ENCODE results near the gene SLC51A. TPM values are rescaled to one million over a fixed set of nuclear protein-coding genes. Genes with fewer than 3 reads are reported as not detected.

The SLC51A gene
- total and polyA plus RNA-seq, 9 of the 15 experiments (the other 6 are each of a cell fraction or from before 2014, with no cell fraction given) = 0.35 to 0.38 TPM; not detected in 7

DNA sequence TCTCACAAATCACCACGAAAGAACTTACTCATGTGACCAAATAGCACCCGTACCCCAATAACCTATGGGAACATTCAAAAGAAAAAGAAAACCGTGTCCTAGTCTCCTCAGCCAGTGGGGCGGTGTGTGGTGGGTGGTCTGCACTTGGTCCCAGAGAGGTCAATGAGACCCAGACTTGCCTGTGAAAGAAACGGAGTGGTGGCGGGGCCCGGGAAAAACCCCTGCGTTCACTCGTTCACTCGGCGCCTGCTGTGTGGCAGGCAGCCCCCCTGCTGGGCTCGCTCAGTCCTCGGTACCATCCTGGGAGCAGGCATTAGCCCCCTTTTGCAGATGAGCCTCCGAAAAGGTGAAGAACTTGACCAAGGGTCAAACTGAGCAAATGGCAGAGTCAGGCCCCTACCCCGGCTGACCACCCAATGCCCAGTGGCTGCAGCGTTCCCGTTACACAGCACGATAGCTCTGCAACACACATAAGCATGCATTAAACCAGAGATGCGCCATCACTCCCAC, 41.2 kb upstream of the SLC51A start (continued):
- TF ChIP-seq, protein P1, sequence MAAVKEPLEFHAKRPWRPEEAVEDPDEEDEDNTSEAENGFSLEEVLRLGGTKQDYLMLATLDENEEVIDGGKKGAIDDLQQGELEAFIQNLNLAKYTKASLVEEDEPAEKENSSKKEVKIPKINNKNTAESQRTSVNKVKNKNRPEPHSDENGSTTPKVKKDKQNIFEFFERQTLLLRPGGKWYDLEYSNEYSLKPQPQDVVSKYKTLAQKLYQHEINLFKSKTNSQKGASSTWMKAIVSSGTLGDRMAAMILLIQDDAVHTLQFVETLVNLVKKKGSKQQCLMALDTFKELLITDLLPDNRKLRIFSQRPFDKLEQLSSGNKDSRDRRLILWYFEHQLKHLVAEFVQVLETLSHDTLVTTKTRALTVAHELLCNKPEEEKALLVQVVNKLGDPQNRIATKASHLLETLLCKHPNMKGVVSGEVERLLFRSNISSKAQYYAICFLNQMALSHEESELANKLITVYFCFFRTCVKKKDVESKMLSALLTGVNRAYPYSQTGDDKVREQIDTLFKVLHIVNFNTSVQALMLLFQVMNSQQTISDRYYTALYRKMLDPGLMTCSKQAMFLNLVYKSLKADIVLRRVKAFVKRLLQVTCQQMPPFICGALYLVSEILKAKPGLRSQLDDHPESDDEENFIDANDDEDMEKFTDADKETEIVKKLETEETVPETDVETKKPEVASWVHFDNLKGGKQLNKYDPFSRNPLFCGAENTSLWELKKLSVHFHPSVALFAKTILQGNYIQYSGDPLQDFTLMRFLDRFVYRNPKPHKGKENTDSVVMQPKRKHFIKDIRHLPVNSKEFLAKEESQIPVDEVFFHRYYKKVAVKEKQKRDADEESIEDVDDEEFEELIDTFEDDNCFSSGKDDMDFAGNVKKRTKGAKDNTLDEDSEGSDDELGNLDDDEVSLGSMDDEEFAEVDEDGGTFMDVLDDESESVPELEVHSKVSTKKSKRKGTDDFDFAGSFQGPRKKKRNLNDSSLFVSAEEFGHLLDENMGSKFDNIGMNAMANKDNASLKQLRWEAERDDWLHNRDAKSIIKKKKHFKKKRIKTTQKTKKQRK (IDR thresholded peaks at IDR 0.05; ENCODE audit: borderline replicate concordance, low read depth, low read length) = no peak
- TF ChIP-seq, protein P2, sequence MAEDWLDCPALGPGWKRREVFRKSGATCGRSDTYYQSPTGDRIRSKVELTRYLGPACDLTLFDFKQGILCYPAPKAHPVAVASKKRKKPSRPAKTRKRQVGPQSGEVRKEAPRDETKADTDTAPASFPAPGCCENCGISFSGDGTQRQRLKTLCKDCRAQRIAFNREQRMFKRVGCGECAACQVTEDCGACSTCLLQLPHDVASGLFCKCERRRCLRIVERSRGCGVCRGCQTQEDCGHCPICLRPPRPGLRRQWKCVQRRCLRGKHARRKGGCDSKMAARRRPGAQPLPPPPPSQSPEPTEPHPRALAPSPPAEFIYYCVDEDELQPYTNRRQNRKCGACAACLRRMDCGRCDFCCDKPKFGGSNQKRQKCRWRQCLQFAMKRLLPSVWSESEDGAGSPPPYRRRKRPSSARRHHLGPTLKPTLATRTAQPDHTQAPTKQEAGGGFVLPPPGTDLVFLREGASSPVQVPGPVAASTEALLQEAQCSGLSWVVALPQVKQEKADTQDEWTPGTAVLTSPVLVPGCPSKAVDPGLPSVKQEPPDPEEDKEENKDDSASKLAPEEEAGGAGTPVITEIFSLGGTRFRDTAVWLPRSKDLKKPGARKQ (CRISPR knock-in tag; IDR thresholded peaks at IDR 0.05) = no peak
- TF ChIP-seq, protein P3, sequence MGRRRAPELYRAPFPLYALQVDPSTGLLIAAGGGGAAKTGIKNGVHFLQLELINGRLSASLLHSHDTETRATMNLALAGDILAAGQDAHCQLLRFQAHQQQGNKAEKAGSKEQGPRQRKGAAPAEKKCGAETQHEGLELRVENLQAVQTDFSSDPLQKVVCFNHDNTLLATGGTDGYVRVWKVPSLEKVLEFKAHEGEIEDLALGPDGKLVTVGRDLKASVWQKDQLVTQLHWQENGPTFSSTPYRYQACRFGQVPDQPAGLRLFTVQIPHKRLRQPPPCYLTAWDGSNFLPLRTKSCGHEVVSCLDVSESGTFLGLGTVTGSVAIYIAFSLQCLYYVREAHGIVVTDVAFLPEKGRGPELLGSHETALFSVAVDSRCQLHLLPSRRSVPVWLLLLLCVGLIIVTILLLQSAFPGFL (CRISPR knock-in tag; IDR thresholded peaks at IDR 0.05) = no peak
- TF ChIP-seq GTF2F1 (IDR thresholded peaks at IDR 0.05; ENCODE audit: low read depth, low read length) = no peak
- no peak for TF ChIP-seq EP300 (IDR thresholded peaks at IDR 0.05; ENCODE audit: low read length)
- no peak for TF ChIP-seq ZBTB7A (IDR thresholded peaks at IDR 0.05; ENCODE audit: borderline replicate concordance, control insufficient read depth, low read depth, low read length)
- TF ChIP-seq, protein P4, sequence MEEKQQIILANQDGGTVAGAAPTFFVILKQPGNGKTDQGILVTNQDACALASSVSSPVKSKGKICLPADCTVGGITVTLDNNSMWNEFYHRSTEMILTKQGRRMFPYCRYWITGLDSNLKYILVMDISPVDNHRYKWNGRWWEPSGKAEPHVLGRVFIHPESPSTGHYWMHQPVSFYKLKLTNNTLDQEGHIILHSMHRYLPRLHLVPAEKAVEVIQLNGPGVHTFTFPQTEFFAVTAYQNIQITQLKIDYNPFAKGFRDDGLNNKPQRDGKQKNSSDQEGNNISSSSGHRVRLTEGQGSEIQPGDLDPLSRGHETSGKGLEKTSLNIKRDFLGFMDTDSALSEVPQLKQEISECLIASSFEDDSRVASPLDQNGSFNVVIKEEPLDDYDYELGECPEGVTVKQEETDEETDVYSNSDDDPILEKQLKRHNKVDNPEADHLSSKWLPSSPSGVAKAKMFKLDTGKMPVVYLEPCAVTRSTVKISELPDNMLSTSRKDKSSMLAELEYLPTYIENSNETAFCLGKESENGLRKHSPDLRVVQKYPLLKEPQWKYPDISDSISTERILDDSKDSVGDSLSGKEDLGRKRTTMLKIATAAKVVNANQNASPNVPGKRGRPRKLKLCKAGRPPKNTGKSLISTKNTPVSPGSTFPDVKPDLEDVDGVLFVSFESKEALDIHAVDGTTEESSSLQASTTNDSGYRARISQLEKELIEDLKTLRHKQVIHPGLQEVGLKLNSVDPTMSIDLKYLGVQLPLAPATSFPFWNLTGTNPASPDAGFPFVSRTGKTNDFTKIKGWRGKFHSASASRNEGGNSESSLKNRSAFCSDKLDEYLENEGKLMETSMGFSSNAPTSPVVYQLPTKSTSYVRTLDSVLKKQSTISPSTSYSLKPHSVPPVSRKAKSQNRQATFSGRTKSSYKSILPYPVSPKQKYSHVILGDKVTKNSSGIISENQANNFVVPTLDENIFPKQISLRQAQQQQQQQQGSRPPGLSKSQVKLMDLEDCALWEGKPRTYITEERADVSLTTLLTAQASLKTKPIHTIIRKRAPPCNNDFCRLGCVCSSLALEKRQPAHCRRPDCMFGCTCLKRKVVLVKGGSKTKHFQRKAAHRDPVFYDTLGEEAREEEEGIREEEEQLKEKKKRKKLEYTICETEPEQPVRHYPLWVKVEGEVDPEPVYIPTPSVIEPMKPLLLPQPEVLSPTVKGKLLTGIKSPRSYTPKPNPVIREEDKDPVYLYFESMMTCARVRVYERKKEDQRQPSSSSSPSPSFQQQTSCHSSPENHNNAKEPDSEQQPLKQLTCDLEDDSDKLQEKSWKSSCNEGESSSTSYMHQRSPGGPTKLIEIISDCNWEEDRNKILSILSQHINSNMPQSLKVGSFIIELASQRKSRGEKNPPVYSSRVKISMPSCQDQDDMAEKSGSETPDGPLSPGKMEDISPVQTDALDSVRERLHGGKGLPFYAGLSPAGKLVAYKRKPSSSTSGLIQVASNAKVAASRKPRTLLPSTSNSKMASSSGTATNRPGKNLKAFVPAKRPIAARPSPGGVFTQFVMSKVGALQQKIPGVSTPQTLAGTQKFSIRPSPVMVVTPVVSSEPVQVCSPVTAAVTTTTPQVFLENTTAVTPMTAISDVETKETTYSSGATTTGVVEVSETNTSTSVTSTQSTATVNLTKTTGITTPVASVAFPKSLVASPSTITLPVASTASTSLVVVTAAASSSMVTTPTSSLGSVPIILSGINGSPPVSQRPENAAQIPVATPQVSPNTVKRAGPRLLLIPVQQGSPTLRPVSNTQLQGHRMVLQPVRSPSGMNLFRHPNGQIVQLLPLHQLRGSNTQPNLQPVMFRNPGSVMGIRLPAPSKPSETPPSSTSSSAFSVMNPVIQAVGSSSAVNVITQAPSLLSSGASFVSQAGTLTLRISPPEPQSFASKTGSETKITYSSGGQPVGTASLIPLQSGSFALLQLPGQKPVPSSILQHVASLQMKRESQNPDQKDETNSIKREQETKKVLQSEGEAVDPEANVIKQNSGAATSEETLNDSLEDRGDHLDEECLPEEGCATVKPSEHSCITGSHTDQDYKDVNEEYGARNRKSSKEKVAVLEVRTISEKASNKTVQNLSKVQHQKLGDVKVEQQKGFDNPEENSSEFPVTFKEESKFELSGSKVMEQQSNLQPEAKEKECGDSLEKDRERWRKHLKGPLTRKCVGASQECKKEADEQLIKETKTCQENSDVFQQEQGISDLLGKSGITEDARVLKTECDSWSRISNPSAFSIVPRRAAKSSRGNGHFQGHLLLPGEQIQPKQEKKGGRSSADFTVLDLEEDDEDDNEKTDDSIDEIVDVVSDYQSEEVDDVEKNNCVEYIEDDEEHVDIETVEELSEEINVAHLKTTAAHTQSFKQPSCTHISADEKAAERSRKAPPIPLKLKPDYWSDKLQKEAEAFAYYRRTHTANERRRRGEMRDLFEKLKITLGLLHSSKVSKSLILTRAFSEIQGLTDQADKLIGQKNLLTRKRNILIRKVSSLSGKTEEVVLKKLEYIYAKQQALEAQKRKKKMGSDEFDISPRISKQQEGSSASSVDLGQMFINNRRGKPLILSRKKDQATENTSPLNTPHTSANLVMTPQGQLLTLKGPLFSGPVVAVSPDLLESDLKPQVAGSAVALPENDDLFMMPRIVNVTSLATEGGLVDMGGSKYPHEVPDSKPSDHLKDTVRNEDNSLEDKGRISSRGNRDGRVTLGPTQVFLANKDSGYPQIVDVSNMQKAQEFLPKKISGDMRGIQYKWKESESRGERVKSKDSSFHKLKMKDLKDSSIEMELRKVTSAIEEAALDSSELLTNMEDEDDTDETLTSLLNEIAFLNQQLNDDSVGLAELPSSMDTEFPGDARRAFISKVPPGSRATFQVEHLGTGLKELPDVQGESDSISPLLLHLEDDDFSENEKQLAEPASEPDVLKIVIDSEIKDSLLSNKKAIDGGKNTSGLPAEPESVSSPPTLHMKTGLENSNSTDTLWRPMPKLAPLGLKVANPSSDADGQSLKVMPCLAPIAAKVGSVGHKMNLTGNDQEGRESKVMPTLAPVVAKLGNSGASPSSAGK (IDR thresholded peaks at IDR 0.05) = no peak

Data from K562 (cell line).